ENCODE measurements around the gene TBXAS1. TPM values are rescaled to one million over a fixed set of nuclear protein-coding genes. Genes with fewer than 3 reads are reported as not detected.
"Not testable (repeated sequence)": the region's sequence is repeated elsewhere in the genome, so short reads cannot be mapped to it uniquely, and the experiment has no call there.

TBXAS1 gene
- total RNA-seq, 2 experiments from 2014 or later = 5.5 to 6.0 TPM

- Mint-ChIP-seq H3K27ac (no peak overlapping the region), H3K4me3 (no peak overlapping the region), H3K9me3 (no peaks in the 10 kb centered on the region), H3K36me3 (ENCODE audit: low read depth) (no peaks in the 10 kb centered on the region), H3K4me1 (ENCODE audit: low read depth) (no peaks in the 10 kb centered on the region), H3K27me3 (no peaks in the 10 kb centered on the region)
- Histone ChIP-seq H3K9me3 (ENCODE audit: control insufficient read depth in 1 of 2, insufficient read depth in 1 of 2, low read length in 2 of 2) (no peaks in the 10 kb centered on the region), H3K36me3 (ENCODE audit: insufficient read depth, low read length) (no peaks in the 10 kb centered on the region), H3K4me1 (ENCODE audit: insufficient read depth, low read length) (no peaks in the 10 kb centered on the region), H3K27me3 (ENCODE audit: control insufficient read depth in 1 of 2, insufficient read depth in 2 of 2, low read length in 2 of 2) (no peaks in the 10 kb centered on the region), H3K4me3 (ENCODE audit: low read length) (no peak overlapping the region), H3K27ac (ENCODE audit: low read depth in 1 of 2, low read length in 2 of 2) (no peak overlapping the region)
- ATAC-seq (ENCODE audit: poor library complexity) (no peak), DNase-seq (no peak)
- intact Hi-C loops (cut with DNase I, micrococcal nuclease) = no loop called here
- CTCF ChIA-PET = no interaction called here
- POLR2A ChIA-PET = no interaction called here
- TF ChIP-seq, protein P1, sequence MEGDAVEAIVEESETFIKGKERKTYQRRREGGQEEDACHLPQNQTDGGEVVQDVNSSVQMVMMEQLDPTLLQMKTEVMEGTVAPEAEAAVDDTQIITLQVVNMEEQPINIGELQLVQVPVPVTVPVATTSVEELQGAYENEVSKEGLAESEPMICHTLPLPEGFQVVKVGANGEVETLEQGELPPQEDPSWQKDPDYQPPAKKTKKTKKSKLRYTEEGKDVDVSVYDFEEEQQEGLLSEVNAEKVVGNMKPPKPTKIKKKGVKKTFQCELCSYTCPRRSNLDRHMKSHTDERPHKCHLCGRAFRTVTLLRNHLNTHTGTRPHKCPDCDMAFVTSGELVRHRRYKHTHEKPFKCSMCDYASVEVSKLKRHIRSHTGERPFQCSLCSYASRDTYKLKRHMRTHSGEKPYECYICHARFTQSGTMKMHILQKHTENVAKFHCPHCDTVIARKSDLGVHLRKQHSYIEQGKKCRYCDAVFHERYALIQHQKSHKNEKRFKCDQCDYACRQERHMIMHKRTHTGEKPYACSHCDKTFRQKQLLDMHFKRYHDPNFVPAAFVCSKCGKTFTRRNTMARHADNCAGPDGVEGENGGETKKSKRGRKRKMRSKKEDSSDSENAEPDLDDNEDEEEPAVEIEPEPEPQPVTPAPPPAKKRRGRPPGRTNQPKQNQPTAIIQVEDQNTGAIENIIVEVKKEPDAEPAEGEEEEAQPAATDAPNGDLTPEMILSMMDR (IDR thresholded peaks at IDR 0.05) = no peak
Observed at GRCh38 chr7:139842401-139843210, 13.5 kb downstream of the TBXAS1 start.

DNA sequence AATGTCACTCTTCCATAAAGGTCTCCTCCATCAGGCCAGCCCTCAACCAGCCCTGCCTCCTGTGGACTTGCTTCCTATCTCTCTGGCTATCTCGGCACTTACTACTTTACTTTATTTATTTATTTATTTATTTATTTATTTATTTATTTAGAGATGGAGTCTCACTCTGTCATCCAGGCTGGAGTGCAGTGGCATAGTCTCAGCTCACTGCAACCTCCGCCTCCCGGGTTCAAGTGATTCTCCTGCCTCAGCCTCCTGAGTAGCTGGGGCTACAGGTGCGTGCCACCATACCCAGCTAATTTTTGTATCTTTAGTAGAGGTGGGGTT is 14.1 kb downstream of the TBXAS1 start:
- H3K27me3 Mint-ChIP-seq; H3K27me3 ChIP-seq (ENCODE audit: control insufficient read depth in 1 of 2, insufficient read depth in 2 of 2, low read length in 2 of 2); H3K4me3 ChIP-seq (ENCODE audit: low read length); POLR2A ChIA-PET; CTCF ChIA-PET; H3K27ac Mint-ChIP-seq; H3K27ac ChIP-seq (ENCODE audit: low read depth in 1 of 2, low read length in 2 of 2); H3K4me1 Mint-ChIP-seq (ENCODE audit: low read depth); H3K36me3 ChIP-seq (ENCODE audit: insufficient read depth, low read length); DNase-seq; intact Hi-C loops (cut with DNase I, micrococcal nuclease); ATAC-seq (ENCODE audit: poor library complexity); H3K4me1 ChIP-seq (ENCODE audit: insufficient read depth, low read length); H3K9me3 ChIP-seq (ENCODE audit: control insufficient read depth in 1 of 2, insufficient read depth in 1 of 2, low read length in 2 of 2); H3K9me3 Mint-ChIP-seq; H3K36me3 Mint-ChIP-seq (ENCODE audit: low read depth); H3K4me3 Mint-ChIP-seq: not testable (repeated sequence)

- ATAC-seq (ENCODE audit: poor library complexity) (no peak), DNase-seq (no peak)
- Histone ChIP-seq H3K36me3 (ENCODE audit: insufficient read depth, low read length) (no peaks in the 10 kb centered on the region), H3K27ac (ENCODE audit: low read depth in 1 of 2, low read length in 2 of 2) (no peak overlapping the region), H3K27me3 (ENCODE audit: control insufficient read depth in 1 of 2, insufficient read depth in 2 of 2, low read length in 2 of 2) (no peaks in the 10 kb centered on the region), H3K4me3 (ENCODE audit: low read length) (no peak overlapping the region), H3K4me1 (ENCODE audit: insufficient read depth, low read length) (no peaks in the 10 kb centered on the region), H3K9me3 (ENCODE audit: control insufficient read depth in 1 of 2, insufficient read depth in 1 of 2, low read length in 2 of 2) (no peaks in the 10 kb centered on the region)
- no peak overlapping the region for H3K27ac Mint-ChIP-seq
- no peaks in the 10 kb centered on the region for H3K4me1 Mint-ChIP-seq (ENCODE audit: low read depth)
- ChIA-PET POLR2A (no interaction called here), CTCF (no interaction called here)
- TF ChIP-seq, protein P1 (IDR thresholded peaks at IDR 0.05) = no peak
- H3K27me3 Mint-ChIP-seq = no peaks in the 10 kb centered on the region
- no peak overlapping the region for H3K4me3 Mint-ChIP-seq
- intact Hi-C loops (cut with DNase I, micrococcal nuclease) = no loop called here
- H3K9me3 Mint-ChIP-seq = no peaks in the 10 kb centered on the region
- no peaks in the 10 kb centered on the region for H3K36me3 Mint-ChIP-seq (ENCODE audit: low read depth)
Observed at GRCh38 chr7:139844779-139845442, 15.8 kb downstream of the TBXAS1 start.

- CTCF ChIA-PET = no interaction called here
- no peaks in the 10 kb centered on the region for H3K36me3 Mint-ChIP-seq (ENCODE audit: low read depth)
- H3K27me3 Mint-ChIP-seq = no peaks in the 10 kb centered on the region
Observed at GRCh38 chr7:139845443-139845805, 16.4 kb downstream of the TBXAS1 start.

More at GRCh38 chr7:139845443-139845805, 16.4 kb downstream of the TBXAS1 start:
- H3K4me3 Mint-ChIP-seq = no peak overlapping the region
- H3K4me1 Mint-ChIP-seq (ENCODE audit: low read depth) = no peaks in the 10 kb centered on the region
- POLR2A ChIA-PET = no interaction called here
- no peaks in the 10 kb centered on the region for H3K9me3 Mint-ChIP-seq
- no peaks in the 10 kb centered on the region for H3K4me1 ChIP-seq (ENCODE audit: insufficient read depth, low read length)
- no peak for DNase-seq
- H3K27me3 ChIP-seq (ENCODE audit: control insufficient read depth in 1 of 2, insufficient read depth in 2 of 2, low read length in 2 of 2) = no peaks in the 10 kb centered on the region
- H3K27ac ChIP-seq (ENCODE audit: low read depth in 1 of 2, low read length in 2 of 2) = no peak overlapping the region
- H3K27ac Mint-ChIP-seq = no peak overlapping the region
- no peaks in the 10 kb centered on the region for H3K9me3 ChIP-seq (ENCODE audit: control insufficient read depth in 1 of 2, insufficient read depth in 1 of 2, low read length in 2 of 2)
- no peaks in the 10 kb centered on the region for H3K36me3 ChIP-seq (ENCODE audit: insufficient read depth, low read length)
- intact Hi-C loops (cut with DNase I, micrococcal nuclease) = no loop called here
- TF ChIP-seq, protein P1 (IDR thresholded peaks at IDR 0.05) = no peak
- H3K4me3 ChIP-seq (ENCODE audit: low read length) = no peak overlapping the region
- no peak for ATAC-seq (ENCODE audit: poor library complexity)
